ENCODE data around the gene CARNS1.

CARNS1 gene

DNA sequence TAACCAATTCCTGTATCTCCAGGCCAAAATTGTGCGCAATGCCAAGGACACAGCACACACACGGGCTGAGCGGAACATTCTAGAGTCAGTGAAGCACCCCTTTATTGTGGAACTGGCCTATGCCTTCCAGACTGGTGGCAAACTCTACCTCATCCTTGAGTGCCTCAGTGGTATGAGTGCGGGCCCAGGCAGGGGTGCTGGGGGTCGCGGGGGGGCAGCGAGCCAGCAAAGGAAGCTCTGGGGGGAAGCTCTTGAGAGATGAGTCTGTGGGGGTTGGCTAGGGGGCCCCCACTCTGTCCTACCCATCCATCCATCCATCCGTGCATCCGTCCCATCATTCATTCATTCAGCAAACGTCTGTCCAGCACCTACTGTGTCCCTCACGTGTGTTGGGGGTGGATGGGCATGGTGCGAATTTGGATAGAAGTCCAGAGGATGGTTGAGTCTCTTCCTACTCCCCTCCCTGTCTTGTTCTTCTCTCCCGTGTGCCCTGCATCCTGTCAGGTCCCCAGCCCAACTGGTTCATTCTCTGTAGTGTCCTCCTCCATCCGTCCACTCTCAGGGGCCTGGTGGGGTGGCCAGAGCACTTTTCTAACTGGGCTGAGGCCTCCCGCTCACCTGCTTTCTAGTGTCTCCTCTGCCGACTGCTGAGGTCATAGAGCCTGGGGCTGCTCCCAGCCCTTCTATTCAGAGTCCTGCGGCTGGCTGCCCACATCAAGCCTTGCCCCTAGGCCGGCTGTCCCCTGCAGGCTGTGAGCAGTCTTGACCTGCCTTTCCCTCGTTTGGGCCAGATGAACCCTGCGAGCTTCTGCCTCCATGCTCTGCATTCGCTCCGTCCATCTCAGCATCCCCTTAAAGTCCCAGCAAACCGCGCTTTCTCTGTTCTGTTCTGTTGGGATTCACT, 16.1 kb downstream of the CARNS1 start:
- TF ChIP-seq Cebpa-rat (IDR thresholded peaks at IDR 0.05), result no peak
- no peak overlapping the region for H3K4me3 ChIP-seq
- peaks cover 73% of the 10 kb centered on the region for H3K4me1 ChIP-seq
- peaks cover 77% of the 10 kb centered on the region for H4K20me1 ChIP-seq
- H3K27me3 ChIP-seq, result no peaks in the 10 kb centered on the region
- H3K9me3 ChIP-seq, result no peaks in the 10 kb centered on the region
- H3K9ac ChIP-seq, result peak overlapping the region; percentile 55; the same call in 1 of the 2 replicates
- no peak overlapping the region for H3K27ac ChIP-seq
- peaks cover 70% of the 10 kb centered on the region for H3K36me3 ChIP-seq
- H3K4me2 ChIP-seq, result no peak overlapping the region

- H3K4me3 ChIP-seq, result no peak overlapping the region
- H3K27me3 ChIP-seq, result no peaks in the 10 kb centered on the region
- TF ChIP-seq Cebpa-rat (IDR thresholded peaks at IDR 0.05), result no peak
- H4K20me1 ChIP-seq, result peaks cover 79% of the 10 kb centered on the region
- no peaks in the 10 kb centered on the region for H3K9me3 ChIP-seq
- H3K9ac ChIP-seq, result peak overlapping the region; percentile 94
- H3K36me3 ChIP-seq, result peaks cover 70% of the 10 kb centered on the region
- peak overlapping the region; percentile 99 for H3K27ac ChIP-seq
- peaks cover 73% of the 10 kb centered on the region for H3K4me1 ChIP-seq
- peak overlapping the region; percentile 97 for H3K4me2 ChIP-seq
Measured at GRCh38 chr11:67432655-67433349, 17.3 kb downstream of the CARNS1 start.

GRCh38 chr11:67433536-67434394, 18.3 kb downstream of the CARNS1 start:
- Histone ChIP-seq H3K9me3 (no peaks in the 10 kb centered on the region), H3K27ac (peak overlapping the region; percentile 99), H3K4me1 (peaks cover 81% of the 10 kb centered on the region), H3K9ac (peak overlapping the region; percentile 94), H3K36me3 (peaks cover 70% of the 10 kb centered on the region), H3K27me3 (no peaks in the 10 kb centered on the region), H3K4me3 (no peak overlapping the region), H3K4me2 (peak overlapping the region; percentile 97), H4K20me1 (peaks cover 79% of the 10 kb centered on the region)
- TF ChIP-seq Cebpa-rat (IDR thresholded peaks at IDR 0.05), result no peak

- Histone ChIP-seq H3K4me1 (peaks cover 82% of the 10 kb centered on the region), H3K4me2 (peak overlapping the region; percentile 97), H3K9ac (peak overlapping the region; percentile 94), H3K27me3 (no peaks in the 10 kb centered on the region), H3K4me3 (no peak overlapping the region), H3K36me3 (peaks cover 68% of the 10 kb centered on the region), H4K20me1 (peaks cover 73% of the 10 kb centered on the region), H3K27ac (peak overlapping the region; percentile 99), H3K9me3 (no peaks in the 10 kb centered on the region)
- no peak for TF ChIP-seq Cebpa-rat (IDR thresholded peaks at IDR 0.05)
Measured at GRCh38 chr11:67434395-67434881, 19.0 kb downstream of the CARNS1 start.

- peaks cover 82% of the 10 kb centered on the region for H3K4me1 ChIP-seq
- peak overlapping the region; percentile 94 for H3K9ac ChIP-seq
- peak overlapping the region; percentile 97 for H3K4me2 ChIP-seq
- no peak for TF ChIP-seq Cebpa-rat (IDR thresholded peaks at IDR 0.05)
- peak overlapping the region; percentile 77 for H3K4me3 ChIP-seq
- H3K9me3 ChIP-seq, result no peaks in the 10 kb centered on the region
- H3K36me3 ChIP-seq, result peaks cover 61% of the 10 kb centered on the region
- peak overlapping the region; percentile 99 for H3K27ac ChIP-seq
- peaks cover 66% of the 10 kb centered on the region for H4K20me1 ChIP-seq
- no peaks in the 10 kb centered on the region for H3K27me3 ChIP-seq
Measured at GRCh38 chr11:67435031-67435726, 19.7 kb downstream of the CARNS1 start.

DNA sequence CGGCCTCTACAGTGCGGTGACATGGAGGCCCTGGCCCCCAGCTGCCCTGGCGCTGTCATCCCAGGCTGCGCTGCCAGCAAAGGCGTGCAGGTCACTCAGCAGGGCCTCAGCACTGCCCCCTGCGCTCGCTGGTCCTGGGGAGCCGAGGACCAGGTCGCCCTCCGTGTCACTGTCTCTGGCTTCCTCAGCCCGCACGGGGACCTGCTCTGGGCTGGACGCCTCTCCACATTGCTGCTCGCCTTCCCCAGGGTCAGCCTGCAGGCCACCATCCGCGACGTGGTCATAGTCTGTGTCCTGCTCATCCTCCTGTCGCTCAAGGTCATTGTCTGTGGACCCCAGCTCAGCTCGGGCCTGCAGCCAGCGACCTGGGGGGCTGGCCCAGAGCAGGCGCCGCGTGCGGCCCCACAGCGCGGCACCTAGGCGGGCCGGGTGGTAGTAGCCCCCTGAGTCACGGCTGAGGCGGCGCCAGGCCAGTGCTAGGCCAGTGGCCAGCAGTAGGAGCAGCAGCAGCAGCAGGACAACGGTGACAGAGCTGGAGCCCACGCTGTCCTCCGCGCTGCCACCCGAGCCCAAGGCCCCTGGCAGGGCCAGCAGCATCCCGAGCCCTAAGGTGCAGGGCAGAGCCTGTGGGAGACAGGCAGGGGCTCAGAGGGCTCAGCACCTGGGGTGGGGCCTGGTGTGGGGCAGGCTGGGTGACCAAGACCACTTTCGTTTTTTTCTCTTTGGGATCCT, 20.4 kb downstream of the CARNS1 start:
- peak overlapping the region; percentile 77 for H3K4me3 ChIP-seq
- no peak for TF ChIP-seq Cebpa-rat (IDR thresholded peaks at IDR 0.05)
- peaks cover 89% of the 10 kb centered on the region for H3K4me1 ChIP-seq
- peaks cover 53% of the 10 kb centered on the region for H3K36me3 ChIP-seq
- peak overlapping the region; percentile 94 for H3K9ac ChIP-seq
- peaks cover 59% of the 10 kb centered on the region for H4K20me1 ChIP-seq
- H3K9me3 ChIP-seq, result no peaks in the 10 kb centered on the region
- H3K27ac ChIP-seq, result peak overlapping the region; percentile 99
- no peaks in the 10 kb centered on the region for H3K27me3 ChIP-seq
- H3K4me2 ChIP-seq, result peak overlapping the region; percentile 97

GRCh38 chr11:67436459-67437081, 21.1 kb downstream of the CARNS1 start:
- Histone ChIP-seq H3K27ac (peak overlapping the region; percentile 99), H3K9ac (peak overlapping the region; percentile 94), H3K9me3 (no peaks in the 10 kb centered on the region), H3K36me3 (peaks cover 47% of the 10 kb centered on the region), H4K20me1 (peaks cover 52% of the 10 kb centered on the region), H3K4me2 (peak overlapping the region; percentile 97), H3K4me3 (peak overlapping the region; percentile 77), H3K27me3 (no peaks in the 10 kb centered on the region), H3K4me1 (peaks cover 96% of the 10 kb centered on the region)
- no peak for TF ChIP-seq Cebpa-rat (IDR thresholded peaks at IDR 0.05)

Data from BLaER1 (cell line).